Measurements from ENCODE around the gene GHDC. TPM values are rescaled to one million over a fixed set of nuclear protein-coding genes. Genes with fewer than 3 reads are reported as not detected.

GHDC gene
- total and polyA plus RNA-seq, 2 of the 13 experiments (the other 11 are each of a cell fraction or from before 2014, with no cell fraction given): 15.4 to 22.5 TPM

GRCh38 chr17:42179911-42180410 is 14.3 kb downstream of the GHDC start (continued):
- TF ChIP-seq ZBTB25 (CRISPR knock-in tag; IDR thresholded peaks at IDR 0.05) (peak; percentile 97), TRIM22 (IDR thresholded peaks at IDR 0.05) (no peak), SOX13 (IDR thresholded peaks at IDR 0.05) (no peak), SOX13 (CRISPR knock-in tag; conservative IDR thresholded peaks at IDR 0.05 in 1 of 2, IDR thresholded peaks at IDR 0.05 in 1 of 2) (peak in 1 of 2 experiments; percentile 49; a peak in 2 of 4 replicates), ZSCAN9 (CRISPR knock-in tag; IDR thresholded peaks at IDR 0.05; ENCODE audit: borderline replicate concordance) (peak; percentile 98), SRSF9 (IDR thresholded peaks at IDR 0.05; ENCODE audit: borderline replicate concordance, insufficient read depth, low read depth, low read length, poor library complexity, severe bottlenecking) (no peak), ZNF775 (CRISPR knock-in tag; IDR thresholded peaks at IDR 0.05; ENCODE audit: borderline replicate concordance) (no peak), ZNF567 (CRISPR knock-in tag; IDR thresholded peaks at IDR 0.05; ENCODE audit: borderline replicate concordance) (no peak), ZNF451 (CRISPR knock-in tag; IDR thresholded peaks at IDR 0.05) (peak; percentile 78; the same call in 1 of the 2 replicates), REST (IDR thresholded peaks at IDR 0.05; ENCODE audit: borderline replicate concordance in 1 of 2, low read depth in 1 of 2, low read length in 2 of 2) (peak; percentile 87 to 98), FOXM1 (CRISPR knock-in tag; IDR thresholded peaks at IDR 0.05) (peak; percentile 86; the same call in 1 of the 2 replicates), MAFG (CRISPR knock-in tag; IDR thresholded peaks at IDR 0.05) (no peak), U2AF1 (optimal IDR thresholded peaks at IDR 0.05; ENCODE audit: low read depth, low read length) (no peak), SAFB2 (CRISPR knock-in tag; IDR thresholded peaks at IDR 0.05; ENCODE audit: borderline replicate concordance, low read depth) (no peak), KDM4B (CRISPR knock-in tag; IDR thresholded peaks at IDR 0.05) (peak; percentile 92), TEAD3 (CRISPR knock-in tag; optimal IDR thresholded peaks at IDR 0.05; ENCODE audit: borderline replicate concordance) (peak; percentile 84), GTF3A (CRISPR knock-in tag; conservative IDR thresholded peaks at IDR 0.05) (no peak), SP1 (IDR thresholded peaks at IDR 0.05) (no peak), SP1 (CRISPR knock-in tag; IDR thresholded peaks at IDR 0.05) (0 out of 2 replicates have a peak, but pooled peaks have one; percentile 16), RAD51 (IDR thresholded peaks at IDR 0.05; ENCODE audit: borderline replicate concordance) (no peak), ZFP91 (CRISPR knock-in tag; IDR thresholded peaks at IDR 0.05; ENCODE audit: borderline replicate concordance) (peak; percentile 51; the same call in 1 of the 2 replicates), DR1 (CRISPR knock-in tag; IDR thresholded peaks at IDR 0.05) (no peak)
